Adipocyte (in vitro differentiated cells): ENCODE measurements around the gene SLC6A3.

Source experiments
- DNase-seq: peaks from one replicate; pipeline ENCODE4 v3.0.0-alpha.2; 2015; ENCODE audit warnings: low read depth
- H3K27me3 ChIP-seq: replicated peaks from 2 replicates; pipeline ENCODE4 v1.7.0; 2013; ENCODE audit warnings: mild to moderate bottlenecking, low read length, moderate library complexity; ENCODE audit not compliant: control insufficient read depth, insufficient read depth
- H3K36me3 ChIP-seq: 2 replicates; pipeline ENCODE4 v1.7.0; 2013; ENCODE audit warnings: low read length, mild to moderate bottlenecking, moderate library complexity; ENCODE audit not compliant: control insufficient read depth, insufficient read depth, severe bottlenecking
- H3K4me1 ChIP-seq: 2 replicates; pipeline ENCODE4 v1.7.0; 2013; ENCODE audit warnings: mild to moderate bottlenecking, low read length, moderate library complexity; ENCODE audit not compliant: control insufficient read depth, insufficient read depth
- H3K4me3 ChIP-seq: 2 replicates; pipeline ENCODE4 v1.7.0; 2013; ENCODE audit warnings: mild to moderate bottlenecking, low read length, moderate library complexity
- H3K9ac ChIP-seq: 2 replicates; pipeline ENCODE4 v1.7.0; 2013; ENCODE audit warnings: mild to moderate bottlenecking, low read length, moderate library complexity
- H3K9me3 ChIP-seq: 2 replicates; pipeline ENCODE4 v1.7.0; 2013; ENCODE audit warnings: mild to moderate bottlenecking, low read length, moderate library complexity; ENCODE audit not compliant: control insufficient read depth

SLC6A3 gene

DNA sequence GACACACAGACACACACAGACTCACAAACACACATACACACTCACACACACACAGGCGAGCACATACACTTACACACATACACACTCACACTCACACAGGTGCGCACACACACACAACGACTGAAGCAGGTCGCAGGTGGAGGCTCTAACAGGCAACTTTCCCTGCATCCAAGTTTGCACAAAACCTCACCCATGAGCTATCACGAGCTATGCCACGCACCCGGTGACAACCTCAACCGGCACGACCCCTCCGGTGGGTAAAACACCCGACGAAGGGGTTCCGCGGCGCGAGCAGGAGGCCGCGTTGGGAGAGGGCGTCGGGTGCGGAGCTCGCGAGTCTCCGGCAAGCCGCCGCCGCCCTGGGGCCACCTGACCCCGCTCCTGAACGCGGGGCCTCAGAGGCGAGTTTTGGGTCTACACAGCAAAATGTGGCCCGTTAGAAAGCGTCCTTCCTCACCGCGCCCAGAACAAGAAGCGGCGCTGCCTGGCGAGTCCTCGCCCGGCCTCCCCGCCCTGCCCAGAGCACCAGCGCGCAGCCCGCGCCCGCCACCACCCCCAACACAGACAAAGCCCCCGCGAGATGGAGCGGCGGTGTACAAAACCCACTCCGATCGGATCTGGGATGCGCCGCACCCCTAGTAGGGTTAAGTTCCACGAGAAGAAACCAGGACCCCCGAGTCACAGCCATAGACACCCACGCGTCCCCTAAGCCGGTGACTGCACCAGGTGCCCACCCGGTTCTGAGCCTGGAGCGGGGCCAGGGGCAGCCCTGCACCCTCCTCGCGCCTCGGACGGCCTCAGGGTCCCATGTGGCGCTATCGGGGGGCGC is 665 bp downstream of the SLC6A3 start:
- no peaks in the 10 kb centered on the region for H3K36me3 ChIP-seq
- no peak for DNase-seq
- H3K4me1 ChIP-seq, result no peaks in the 10 kb centered on the region
- H3K4me3 ChIP-seq, result no peak overlapping the region
- H3K9ac ChIP-seq, result no peak overlapping the region
- H3K27me3 ChIP-seq, result peaks cover 66% of the 10 kb centered on the region
- peaks cover 13% of the 10 kb centered on the region for H3K9me3 ChIP-seq

DNA sequence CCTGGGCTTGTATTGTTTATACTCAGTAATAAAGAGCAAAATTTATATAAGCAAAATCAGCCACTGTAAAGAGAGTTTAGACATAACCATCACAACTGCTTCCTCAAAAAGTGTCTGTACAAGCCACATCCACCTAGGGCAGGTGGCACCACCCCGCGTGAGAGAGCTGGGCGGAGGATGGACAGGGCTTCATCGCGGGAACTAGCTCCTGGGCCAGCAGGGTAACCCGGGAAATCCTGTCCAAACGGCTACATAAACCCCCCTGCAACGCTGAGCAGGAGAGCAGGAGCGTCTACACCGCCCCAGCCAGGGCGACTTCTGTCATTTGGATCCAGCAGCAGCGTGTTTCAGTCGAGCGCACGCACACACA is 1.3 kb downstream of the SLC6A3 start:
- DNase-seq, result no peak
- Histone ChIP-seq H3K27me3 (peaks cover 67% of the 10 kb centered on the region), H3K36me3 (no peaks in the 10 kb centered on the region), H3K9me3 (peaks cover 13% of the 10 kb centered on the region), H3K9ac (no peak overlapping the region), H3K4me3 (no peak overlapping the region), H3K4me1 (no peaks in the 10 kb centered on the region)

DNA sequence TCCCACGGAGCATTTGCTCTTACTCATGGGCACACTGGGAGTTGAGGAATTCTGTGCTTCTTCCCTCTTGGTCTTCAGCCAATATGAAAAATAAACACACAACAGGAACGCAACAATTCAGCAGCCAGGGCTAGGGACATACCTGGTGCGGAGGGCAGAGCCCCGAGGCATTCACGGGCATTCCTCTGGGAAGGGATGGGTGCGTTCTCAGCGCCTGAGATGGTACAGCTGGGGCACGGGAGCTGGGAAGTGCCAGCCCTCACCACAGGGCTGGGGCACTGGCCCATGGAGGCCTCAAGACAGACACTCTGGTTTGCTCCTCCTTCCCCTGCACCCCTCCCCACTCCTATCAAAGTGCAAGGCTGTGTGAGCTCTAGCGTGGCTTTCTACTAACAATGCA is 2.1 kb downstream of the SLC6A3 start:
- peaks cover 13% of the 10 kb centered on the region for H3K9me3 ChIP-seq
- H3K4me3 ChIP-seq, result no peak overlapping the region
- H3K4me1 ChIP-seq, result no peaks in the 10 kb centered on the region
- H3K27me3 ChIP-seq, result peaks cover 70% of the 10 kb centered on the region
- no peak overlapping the region for H3K9ac ChIP-seq
- H3K36me3 ChIP-seq, result no peaks in the 10 kb centered on the region
- DNase-seq, result no peak

- H3K9me3 ChIP-seq, result peaks cover 13% of the 10 kb centered on the region
- no peaks in the 10 kb centered on the region for H3K36me3 ChIP-seq
- H3K4me1 ChIP-seq, result peaks cover 2% of the 10 kb centered on the region
- no peak overlapping the region for H3K9ac ChIP-seq
- peaks cover 71% of the 10 kb centered on the region for H3K27me3 ChIP-seq
- DNase-seq, result no peak
- no peak overlapping the region for H3K4me3 ChIP-seq
Observed at GRCh38 chr5:1442222-1443145, 2.8 kb downstream of the SLC6A3 start.

DNA sequence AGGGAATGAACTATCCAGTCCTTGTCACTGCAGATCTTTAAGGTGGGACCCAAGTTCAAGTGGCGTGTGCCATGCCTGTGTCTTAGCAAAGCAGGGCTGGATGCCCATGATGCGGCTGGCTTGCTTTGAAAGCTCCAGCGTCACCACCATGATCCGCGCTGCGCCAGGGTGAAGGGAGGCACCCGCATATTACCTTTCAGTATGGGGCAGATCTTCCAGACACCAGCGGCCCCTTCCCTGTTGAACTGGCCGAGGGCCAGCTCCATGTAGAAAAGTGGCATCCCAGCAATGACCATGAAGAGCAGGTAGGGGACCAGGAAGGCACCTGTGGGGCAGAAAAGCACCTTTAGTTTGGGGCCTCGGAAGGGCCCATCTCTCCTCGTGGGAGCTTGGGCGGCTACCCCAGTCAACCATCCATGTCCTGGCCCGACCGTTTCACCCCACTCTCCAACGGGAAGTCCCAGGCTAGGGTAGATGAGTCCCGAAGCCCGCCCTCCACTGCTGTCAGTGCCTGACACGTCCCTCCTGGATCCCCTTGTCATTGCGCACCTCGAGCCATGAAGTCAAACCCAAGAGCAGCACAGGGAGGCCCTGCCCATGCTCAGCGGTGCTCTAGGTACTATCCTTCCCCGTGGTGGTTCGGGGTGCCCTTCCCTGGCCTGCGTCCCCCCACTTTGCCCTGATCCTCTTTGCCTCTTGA is 3.9 kb downstream of the SLC6A3 start:
- no peak for DNase-seq
- Histone ChIP-seq H3K4me3 (no peak overlapping the region), H3K4me1 (peaks cover 6% of the 10 kb centered on the region), H3K9ac (no peak overlapping the region), H3K36me3 (no peaks in the 10 kb centered on the region), H3K27me3 (peaks cover 69% of the 10 kb centered on the region), H3K9me3 (peaks cover 13% of the 10 kb centered on the region)

DNA sequence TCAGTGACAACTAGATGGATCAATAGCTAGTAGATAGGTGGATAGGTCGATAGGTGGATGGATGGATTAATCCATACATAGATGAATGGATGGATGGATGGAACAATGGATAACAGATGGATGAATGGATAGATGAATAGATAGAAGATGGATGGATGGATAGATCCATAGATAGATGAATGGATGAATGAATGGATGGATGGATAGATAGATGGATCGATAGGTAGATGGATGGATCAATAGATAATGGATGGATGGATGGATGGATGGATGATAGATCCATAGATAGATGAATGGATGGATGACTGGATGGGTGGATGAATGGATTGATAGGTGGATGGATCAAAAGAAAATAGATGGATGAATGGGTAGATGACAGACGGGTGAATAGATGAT is 5.1 kb downstream of the SLC6A3 start:
- Histone ChIP-seq H3K4me3 (no peak overlapping the region), H3K4me1 (peaks cover 6% of the 10 kb centered on the region), H3K27me3 (peaks cover 69% of the 10 kb centered on the region), H3K9ac (no peak overlapping the region), H3K9me3 (peaks cover 13% of the 10 kb centered on the region), H3K36me3 (no peaks in the 10 kb centered on the region)
- DNase-seq, result no peak

DNA sequence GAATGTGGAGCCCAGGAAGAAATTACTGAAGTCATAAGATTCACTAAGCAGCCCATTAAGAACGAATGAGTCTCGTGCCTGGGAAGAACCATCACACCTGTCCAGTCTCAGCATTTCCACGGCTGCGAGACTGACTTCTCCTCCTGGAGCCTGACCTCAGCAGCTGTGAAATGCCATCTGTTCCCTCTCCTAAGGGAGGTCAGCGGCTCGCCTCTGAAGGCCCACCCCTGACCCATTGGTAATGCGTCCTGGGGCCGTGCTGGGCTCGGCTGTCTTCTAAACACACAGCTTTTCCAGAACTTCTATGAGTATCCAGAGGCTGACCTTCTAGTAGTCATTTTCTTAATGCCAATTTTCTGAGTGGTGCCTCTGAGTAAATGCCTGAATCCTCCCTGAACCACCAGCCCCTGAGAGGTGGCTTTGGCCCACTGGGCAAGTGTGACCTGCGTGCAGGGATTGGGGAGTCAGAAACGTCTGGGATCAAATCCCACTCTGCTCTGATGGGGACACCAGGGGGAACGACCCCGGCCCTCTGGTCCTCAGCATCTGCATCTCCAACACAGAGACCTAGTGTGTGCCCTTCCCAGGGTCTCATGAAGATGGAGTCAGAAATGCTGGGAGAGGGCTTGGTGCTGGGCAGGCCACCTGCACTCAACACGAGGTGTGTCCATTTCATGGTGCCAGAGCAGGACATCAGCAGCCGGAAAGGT is 5.7 kb downstream of the SLC6A3 start:
- DNase-seq, result no peak
- no peak overlapping the region for H3K4me3 ChIP-seq

GRCh38 chr5:1438871-1439270 is 6.4 kb downstream of the SLC6A3 start:
- no peak for DNase-seq

More for the DNA sequence above, 5.7 kb downstream of the SLC6A3 start:
- peaks cover 65% of the 10 kb centered on the region for H3K27me3 ChIP-seq
- peaks cover 6% of the 10 kb centered on the region for H3K4me1 ChIP-seq
- peaks cover 13% of the 10 kb centered on the region for H3K9me3 ChIP-seq
- no peaks in the 10 kb centered on the region for H3K36me3 ChIP-seq
- no peak overlapping the region for H3K9ac ChIP-seq

DNA sequence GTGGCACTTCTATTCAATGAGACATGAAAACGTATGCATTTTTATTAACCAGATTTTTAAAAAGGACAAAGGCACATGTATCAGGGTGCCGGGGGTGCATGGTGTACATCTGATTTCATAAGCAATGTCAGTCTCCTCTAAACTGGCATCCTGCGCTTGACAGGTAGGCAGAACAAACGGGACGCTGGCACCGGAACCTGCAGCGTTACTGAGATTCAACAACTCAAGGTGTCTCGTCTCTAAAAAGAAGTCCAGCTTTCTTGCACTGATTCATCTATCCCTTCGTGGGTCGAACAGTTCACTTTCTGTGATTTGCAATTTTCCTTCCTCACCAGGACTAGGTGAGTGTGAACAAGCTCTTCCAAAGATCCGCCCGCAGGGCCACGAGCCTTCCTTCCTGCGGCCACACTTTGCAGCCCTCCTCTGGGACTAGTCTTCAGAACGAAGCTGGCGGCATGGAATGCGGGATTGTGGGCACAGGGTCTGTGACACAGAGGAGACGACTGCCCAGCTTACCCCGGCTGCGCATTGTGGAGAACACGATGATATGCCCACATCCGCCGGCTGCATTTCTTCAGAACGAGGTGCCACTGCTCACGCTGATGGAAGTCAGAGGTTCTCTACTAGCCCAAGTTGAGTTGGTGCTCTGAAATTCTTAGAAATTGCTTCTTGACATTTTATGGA is 7.2 kb downstream of the SLC6A3 start:
- Histone ChIP-seq H3K4me1 (peaks cover 6% of the 10 kb centered on the region), H3K9ac (no peak overlapping the region), H3K27me3 (peaks cover 50% of the 10 kb centered on the region), H3K4me3 (no peak overlapping the region), H3K36me3 (no peaks in the 10 kb centered on the region), H3K9me3 (peaks cover 13% of the 10 kb centered on the region)
- DNase-seq, result no peak

More at GRCh38 chr5:1438871-1439270, 6.4 kb downstream of the SLC6A3 start:
- Histone ChIP-seq H3K4me1 (peaks cover 6% of the 10 kb centered on the region), H3K9ac (no peak overlapping the region), H3K27me3 (peaks cover 58% of the 10 kb centered on the region), H3K9me3 (peaks cover 13% of the 10 kb centered on the region), H3K4me3 (no peak overlapping the region), H3K36me3 (no peaks in the 10 kb centered on the region)

DNA sequence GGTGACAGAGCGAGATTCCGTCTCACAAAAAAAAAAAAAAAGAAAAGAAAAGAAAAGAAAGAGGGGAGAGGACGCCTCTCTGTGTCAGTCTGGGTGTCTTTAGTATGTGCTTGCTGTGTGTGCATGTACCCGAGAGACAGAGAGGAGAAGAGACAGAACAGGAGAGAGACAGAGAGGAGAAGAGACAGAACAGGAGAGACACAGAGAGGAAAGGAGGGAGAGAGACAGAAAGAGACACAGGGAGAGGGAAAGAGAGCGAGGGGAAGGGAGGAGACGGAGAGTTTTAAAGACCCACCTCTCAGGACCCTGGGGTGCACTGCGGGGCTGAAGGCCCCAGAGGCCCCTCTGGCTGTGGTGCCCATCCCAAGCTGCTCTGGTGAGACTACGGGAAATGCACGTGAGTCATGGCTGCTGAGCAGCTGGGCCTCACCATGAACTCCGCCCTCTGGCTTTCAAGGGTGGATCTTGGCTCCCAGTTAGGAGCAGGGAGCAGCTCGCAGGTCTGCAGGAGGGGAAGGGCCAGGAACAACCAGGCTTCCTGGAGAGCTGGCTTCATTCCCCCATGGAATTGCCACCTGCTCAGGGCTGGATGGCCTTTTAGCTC is 7.9 kb downstream of the SLC6A3 start:
- H3K36me3 ChIP-seq, result no peaks in the 10 kb centered on the region
- no peak overlapping the region for H3K9ac ChIP-seq
- H3K4me1 ChIP-seq, result peaks cover 6% of the 10 kb centered on the region
- peaks cover 13% of the 10 kb centered on the region for H3K9me3 ChIP-seq
- H3K4me3 ChIP-seq, result no peak overlapping the region
- H3K27me3 ChIP-seq, result peaks cover 43% of the 10 kb centered on the region
- DNase-seq, result no peak
